ENCODE results near the gene C5AR1.
"Not testable (repeated sequence)": the region's sequence is repeated elsewhere in the genome, so short reads cannot be mapped to it uniquely, and the experiment has no call there.

The C5AR1 gene

DNA sequence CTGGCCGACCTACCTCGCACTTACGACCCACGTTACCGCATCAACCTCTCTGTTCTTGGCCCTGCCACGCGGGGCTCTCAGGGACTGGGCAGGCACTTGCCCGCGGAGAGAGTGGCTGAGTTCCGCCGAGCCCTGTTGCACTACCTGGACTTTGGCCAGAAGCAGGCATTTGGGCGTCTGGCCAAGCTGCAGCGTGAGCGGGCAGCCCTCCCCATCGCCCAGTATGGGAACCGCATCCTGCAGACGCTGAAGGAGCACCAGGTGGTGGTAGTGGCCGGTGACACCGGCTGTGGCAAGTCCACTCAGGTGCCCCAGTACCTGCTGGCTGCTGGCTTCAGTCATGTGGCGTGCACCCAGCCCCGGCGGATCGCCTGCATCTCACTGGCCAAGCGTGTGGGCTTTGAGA lies 43.6 kb downstream of the C5AR1 start:
- peaks cover 48% of the 10 kb centered on the region for H3K36me3 Mint-ChIP-seq (ENCODE audit: low read depth)
- H3K27me3 Mint-ChIP-seq (ENCODE audit: low read depth) = peaks cover 2% of the 10 kb centered on the region
- H3K27ac Mint-ChIP-seq = no peak overlapping the region
- DNase-seq (ENCODE audit: low spot score) = no peak
- no peaks in the 10 kb centered on the region for H3K9me3 Mint-ChIP-seq
- H3K4me3 Mint-ChIP-seq = no peak overlapping the region
- peaks cover 26% of the 10 kb centered on the region for H3K4me1 Mint-ChIP-seq (ENCODE audit: low read depth)

DNA sequence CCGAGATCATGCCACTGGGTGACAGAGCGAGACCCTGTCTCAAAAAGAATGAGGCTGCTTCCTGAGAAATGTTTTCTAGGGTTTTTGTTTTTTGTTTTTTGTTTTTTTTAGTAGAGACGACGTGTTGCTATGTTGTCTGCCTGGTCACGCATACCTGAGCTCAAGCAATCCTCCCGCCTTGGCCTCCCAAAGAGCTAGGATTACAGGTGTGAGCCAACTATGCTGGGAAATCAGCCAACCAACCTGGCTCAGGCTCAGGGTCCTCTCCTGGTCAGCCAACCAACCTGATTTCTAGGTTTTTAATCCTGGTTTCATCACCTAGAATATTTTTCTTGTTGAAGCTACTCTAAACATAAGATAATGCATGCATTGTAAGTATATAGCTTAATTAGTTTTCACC lies 47.2 kb downstream of the C5AR1 start:
- H3K9me3 Mint-ChIP-seq = no peaks in the 10 kb centered on the region
- H3K4me3 Mint-ChIP-seq = no peak overlapping the region
- no peak for DNase-seq (ENCODE audit: low spot score)
- H3K27ac Mint-ChIP-seq = no peak overlapping the region
- peaks cover 60% of the 10 kb centered on the region for H3K36me3 Mint-ChIP-seq (ENCODE audit: low read depth)
- H3K4me1 Mint-ChIP-seq (ENCODE audit: low read depth) = peaks cover 1% of the 10 kb centered on the region
- no peaks in the 10 kb centered on the region for H3K27me3 Mint-ChIP-seq (ENCODE audit: low read depth)

DNA sequence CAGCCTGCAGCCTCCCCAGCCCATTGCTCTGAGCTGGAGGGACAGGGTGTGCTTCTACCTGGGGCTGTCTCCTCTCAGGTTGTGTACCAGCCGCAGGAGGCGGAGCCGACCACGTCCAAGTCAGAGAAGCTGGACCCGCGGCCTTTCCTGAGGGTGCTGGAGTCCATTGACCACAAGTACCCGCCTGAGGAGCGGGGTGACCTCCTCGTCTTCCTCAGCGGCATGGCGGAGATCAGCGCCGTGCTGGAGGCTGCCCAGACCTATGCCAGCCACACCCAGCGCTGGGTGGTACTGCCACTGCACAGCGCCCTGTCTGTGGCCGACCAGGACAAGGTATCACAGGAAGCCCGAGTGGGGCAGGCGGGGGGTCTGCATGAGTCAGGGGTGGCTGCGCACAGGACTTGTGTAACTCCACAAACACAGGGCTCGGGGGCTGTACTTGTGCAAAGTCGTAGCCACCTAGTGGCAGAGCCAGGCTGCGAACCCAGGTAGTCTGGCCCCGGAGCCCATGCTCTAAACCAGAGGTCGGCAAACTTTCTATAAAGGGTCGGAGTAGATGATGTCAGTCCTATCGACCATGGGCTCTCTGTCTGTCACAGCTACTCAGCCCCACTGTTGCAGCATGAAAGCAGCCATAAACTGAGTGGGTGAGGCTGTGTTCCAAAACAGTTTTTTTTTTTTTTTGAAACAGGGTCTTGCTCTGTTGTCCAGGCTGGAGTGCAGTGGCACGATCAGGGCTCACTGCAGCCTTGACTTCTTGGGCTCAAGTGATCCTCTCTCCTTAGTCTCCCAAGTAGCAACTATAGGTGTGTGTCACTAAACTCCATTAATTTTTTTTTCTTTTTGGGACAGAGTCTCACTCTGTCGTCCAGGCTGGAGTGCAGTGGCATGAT lies 48.4 kb downstream of the C5AR1 start:
- Mint-ChIP-seq H3K9me3 (no peaks in the 10 kb centered on the region), H3K4me1 (ENCODE audit: low read depth) (no peaks in the 10 kb centered on the region), H3K4me3 (no peak overlapping the region), H3K27me3 (ENCODE audit: low read depth) (no peaks in the 10 kb centered on the region), H3K27ac (no peak overlapping the region), H3K36me3 (ENCODE audit: low read depth) (peaks cover 57% of the 10 kb centered on the region)
- DNase-seq (ENCODE audit: low spot score) = no peak

DNA sequence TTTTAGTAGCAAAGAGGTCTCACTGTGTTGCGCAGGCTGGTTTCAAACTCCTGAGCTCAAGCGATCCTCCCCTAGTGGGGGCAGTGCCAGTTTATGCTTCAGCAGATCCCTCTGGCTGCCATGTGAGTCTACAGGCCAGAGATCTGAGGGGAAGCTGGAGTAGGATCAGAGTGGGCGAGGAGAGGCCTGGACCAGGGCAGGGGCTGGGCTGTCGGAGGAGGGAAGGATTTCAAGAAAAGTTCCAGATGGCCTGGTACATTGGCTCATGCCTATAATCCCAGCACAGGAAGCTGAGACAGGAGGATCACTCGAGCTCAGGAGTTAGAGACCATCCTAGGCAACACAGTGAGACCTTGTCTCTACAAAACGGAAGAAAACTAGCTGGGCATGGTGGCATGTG lies 49.3 kb downstream of the C5AR1 start:
- Mint-ChIP-seq H3K27ac (no peak overlapping the region), H3K9me3 (no peaks in the 10 kb centered on the region), H3K27me3 (ENCODE audit: low read depth) (no peaks in the 10 kb centered on the region), H3K4me3 (no peak overlapping the region), H3K36me3 (ENCODE audit: low read depth) (peaks cover 55% of the 10 kb centered on the region), H3K4me1 (ENCODE audit: low read depth) (no peaks in the 10 kb centered on the region)
- no peak for DNase-seq (ENCODE audit: low spot score)

DNA sequence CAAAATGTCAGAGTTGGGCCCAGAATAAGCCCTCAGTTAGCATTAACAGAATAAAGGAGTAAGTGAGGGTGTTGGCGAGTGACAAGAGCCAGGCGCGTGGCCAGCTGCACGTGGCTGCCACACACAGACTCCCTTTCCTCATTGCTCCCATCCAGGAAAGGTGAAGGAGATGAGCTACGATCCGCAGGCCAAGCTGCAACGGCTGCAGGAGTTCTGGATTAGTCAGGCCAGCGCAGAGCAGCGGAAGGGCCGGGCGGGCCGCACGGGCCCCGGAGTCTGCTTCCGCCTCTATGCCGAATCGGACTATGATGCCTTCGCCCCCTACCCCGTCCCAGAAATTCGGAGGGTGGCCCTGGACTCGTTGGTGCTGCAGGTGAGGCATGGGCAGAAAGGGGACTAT lies 52.7 kb downstream of the C5AR1 start:
- H3K36me3 Mint-ChIP-seq (ENCODE audit: low read depth) = peaks cover 40% of the 10 kb centered on the region
- H3K27me3 Mint-ChIP-seq (ENCODE audit: low read depth) = no peaks in the 10 kb centered on the region
- H3K4me1 Mint-ChIP-seq (ENCODE audit: low read depth) = no peaks in the 10 kb centered on the region
- no peak overlapping the region for H3K27ac Mint-ChIP-seq
- H3K9me3 Mint-ChIP-seq = no peaks in the 10 kb centered on the region
- no peak overlapping the region for H3K4me3 Mint-ChIP-seq
- no peak for DNase-seq (ENCODE audit: low spot score)

DNA sequence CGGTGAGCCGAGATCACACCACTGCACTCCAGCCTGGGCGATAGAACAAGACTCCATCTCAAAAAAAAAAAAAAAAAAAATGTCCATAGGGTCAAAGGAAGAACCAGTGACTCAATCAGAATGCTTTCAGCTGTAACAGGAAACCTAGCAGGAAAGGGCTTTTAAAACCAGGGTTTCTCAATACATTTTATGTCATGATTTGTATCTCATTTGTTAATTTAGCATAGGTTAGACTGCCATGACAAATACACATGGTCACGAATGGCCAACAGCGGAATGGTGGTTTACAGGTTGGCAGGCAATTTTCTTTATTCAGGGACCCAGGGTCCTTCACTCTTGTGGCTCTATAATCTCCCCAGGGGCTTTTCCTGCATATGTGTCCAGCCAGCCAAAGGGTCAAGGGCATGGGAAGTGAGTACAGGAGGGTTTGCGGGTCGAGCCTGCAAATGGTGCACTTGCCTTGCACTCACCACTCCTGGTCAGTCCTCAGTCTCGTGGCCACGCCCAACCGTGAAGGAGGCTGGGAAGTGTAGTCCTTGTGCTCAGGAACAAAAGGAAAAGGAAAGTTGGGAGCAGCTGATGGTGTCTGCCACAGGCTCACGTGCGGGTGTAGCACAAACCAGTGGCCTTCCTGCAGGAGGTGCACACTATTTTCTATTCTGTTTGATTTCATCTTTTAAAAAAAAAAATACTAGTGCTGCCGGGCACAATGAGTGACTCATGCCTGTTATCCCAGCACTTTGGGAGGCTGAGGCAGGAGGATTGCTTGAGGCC lies 54.3 kb downstream of the C5AR1 start:
- no peaks in the 10 kb centered on the region for H3K4me1 Mint-ChIP-seq (ENCODE audit: low read depth)
- no peaks in the 10 kb centered on the region for H3K9me3 Mint-ChIP-seq
- no peak overlapping the region for H3K27ac Mint-ChIP-seq
- peaks cover 26% of the 10 kb centered on the region for H3K36me3 Mint-ChIP-seq (ENCODE audit: low read depth)
- H3K27me3 Mint-ChIP-seq (ENCODE audit: low read depth) = no peaks in the 10 kb centered on the region
- H3K4me3 Mint-ChIP-seq = no peak overlapping the region
- no peak for DNase-seq (ENCODE audit: low spot score)

DNA sequence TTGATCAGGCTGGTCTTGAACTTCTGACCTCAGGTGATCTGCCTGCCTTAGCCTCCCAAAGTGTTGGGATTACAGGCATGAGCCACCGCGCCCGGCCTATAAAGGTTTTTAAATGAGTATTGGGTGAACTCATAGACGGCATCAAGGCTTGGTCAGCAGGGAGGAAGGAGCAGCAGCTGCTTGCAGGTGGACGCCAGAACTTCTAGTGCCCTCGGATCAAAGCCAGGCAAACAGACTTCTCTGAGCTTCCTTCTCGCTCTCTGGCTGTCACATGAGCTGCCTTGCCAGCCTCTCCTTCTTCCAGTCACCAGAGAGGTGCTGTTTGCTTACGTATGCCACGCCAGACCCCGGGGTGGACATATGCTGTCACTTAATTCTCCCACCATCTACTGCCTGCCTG lies 55.8 kb downstream of the C5AR1 start:
- H3K27me3 Mint-ChIP-seq (ENCODE audit: low read depth); H3K4me1 Mint-ChIP-seq (ENCODE audit: low read depth); H3K27ac Mint-ChIP-seq; DNase-seq (ENCODE audit: low spot score); H3K4me3 Mint-ChIP-seq; H3K9me3 Mint-ChIP-seq: not testable (repeated sequence)
- peaks cover 22% of the 10 kb centered on the region for H3K36me3 Mint-ChIP-seq (ENCODE audit: low read depth)

DNA sequence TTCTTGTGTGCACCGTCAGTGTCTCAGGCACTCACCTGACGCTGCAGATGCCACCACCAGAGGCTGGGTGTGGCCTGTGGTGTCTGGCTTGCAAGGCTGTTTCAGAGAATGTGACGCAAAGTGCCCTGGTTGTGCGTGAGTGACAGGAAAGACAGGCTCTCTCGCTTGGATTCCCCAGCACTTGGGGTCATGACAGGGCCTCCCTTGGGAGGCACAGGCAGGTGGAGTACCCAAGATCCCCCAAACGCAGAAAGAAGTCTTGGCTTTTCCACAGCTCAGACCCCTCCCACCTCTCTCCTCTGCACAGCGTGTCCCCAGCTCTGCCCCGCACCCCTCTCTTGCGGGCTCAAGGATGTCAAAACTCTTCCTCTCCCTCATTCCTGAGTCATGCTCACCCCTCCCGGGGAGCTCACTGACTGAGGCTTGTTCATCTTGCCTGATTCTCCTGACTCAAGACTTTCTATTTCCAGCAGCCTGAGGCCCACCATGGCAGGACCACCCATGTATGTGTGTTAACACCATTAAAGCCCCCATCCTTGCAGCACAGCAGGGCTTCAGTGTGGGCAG lies 60.5 kb downstream of the C5AR1 start:
- Mint-ChIP-seq H3K4me3 (no peak overlapping the region), H3K36me3 (ENCODE audit: low read depth) (peaks cover 15% of the 10 kb centered on the region), H3K27ac (no peak overlapping the region), H3K4me1 (ENCODE audit: low read depth) (no peaks in the 10 kb centered on the region), H3K27me3 (ENCODE audit: low read depth) (no peaks in the 10 kb centered on the region), H3K9me3 (no peaks in the 10 kb centered on the region)
- no peak for DNase-seq (ENCODE audit: low spot score)

DNA sequence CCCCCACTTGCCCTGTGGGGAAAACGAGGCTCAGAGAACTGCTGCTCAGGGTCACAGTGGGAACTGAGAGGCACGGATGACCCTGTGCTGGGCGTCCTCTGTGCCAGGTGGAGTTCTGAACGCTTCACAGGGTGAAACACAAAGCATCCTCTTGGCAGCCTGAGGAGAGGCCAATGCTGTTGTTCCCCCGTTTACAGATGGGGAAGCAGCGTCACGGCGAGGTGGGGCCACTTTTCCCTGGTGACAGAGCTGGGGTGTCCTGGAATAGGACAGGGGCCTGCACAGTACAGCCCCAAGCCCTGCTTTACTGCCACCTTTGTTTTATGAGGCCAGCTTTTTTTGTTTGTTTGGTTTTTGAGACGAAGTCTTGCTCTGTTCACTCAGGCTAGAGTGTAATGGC lies 61.6 kb downstream of the C5AR1 start:
- H3K4me1 Mint-ChIP-seq (ENCODE audit: low read depth) = no peaks in the 10 kb centered on the region
- DNase-seq (ENCODE audit: low spot score) = no peak
- H3K36me3 Mint-ChIP-seq (ENCODE audit: low read depth) = peaks cover 15% of the 10 kb centered on the region
- no peak overlapping the region for H3K27ac Mint-ChIP-seq
- no peak overlapping the region for H3K4me3 Mint-ChIP-seq
- no peaks in the 10 kb centered on the region for H3K27me3 Mint-ChIP-seq (ENCODE audit: low read depth)
- H3K9me3 Mint-ChIP-seq = no peaks in the 10 kb centered on the region
